ENCODE results near the gene GNAZ.
"Not testable (repeated sequence)": the region's sequence is repeated elsewhere in the genome, so short reads cannot be mapped to it uniquely, and the experiment has no call there.

GNAZ gene

GRCh38 chr22:23124611-23125511, 54.5 kb downstream of the GNAZ start:
- Mint-ChIP-seq H3K27ac (no peak overlapping the region), H3K27me3 (ENCODE audit: low read depth) (peaks cover 3% of the 10 kb centered on the region), H3K4me3 (no peak overlapping the region), H3K4me1 (ENCODE audit: low read depth) (peaks cover 1% of the 10 kb centered on the region), H3K36me3 (ENCODE audit: low read depth) (no peaks in the 10 kb centered on the region), H3K9me3 (no peaks in the 10 kb centered on the region)

GRCh38 chr22:23125512-23126103, 55.3 kb downstream of the GNAZ start:
- H3K9me3 Mint-ChIP-seq, result no peaks in the 10 kb centered on the region
- H3K27ac Mint-ChIP-seq, result no peak overlapping the region
- no peak overlapping the region for H3K4me3 Mint-ChIP-seq
- no peaks in the 10 kb centered on the region for H3K36me3 Mint-ChIP-seq (ENCODE audit: low read depth)
- peaks cover 8% of the 10 kb centered on the region for H3K27me3 Mint-ChIP-seq (ENCODE audit: low read depth)
- no peaks in the 10 kb centered on the region for H3K4me1 Mint-ChIP-seq (ENCODE audit: low read depth)

GRCh38 chr22:23126165-23127054, 56.1 kb downstream of the GNAZ start:
- Mint-ChIP-seq H3K4me1 (ENCODE audit: low read depth) (no peaks in the 10 kb centered on the region), H3K36me3 (ENCODE audit: low read depth) (no peaks in the 10 kb centered on the region), H3K4me3 (no peak overlapping the region), H3K27me3 (ENCODE audit: low read depth) (peaks cover 8% of the 10 kb centered on the region), H3K27ac (no peak overlapping the region), H3K9me3 (no peaks in the 10 kb centered on the region)

DNA sequence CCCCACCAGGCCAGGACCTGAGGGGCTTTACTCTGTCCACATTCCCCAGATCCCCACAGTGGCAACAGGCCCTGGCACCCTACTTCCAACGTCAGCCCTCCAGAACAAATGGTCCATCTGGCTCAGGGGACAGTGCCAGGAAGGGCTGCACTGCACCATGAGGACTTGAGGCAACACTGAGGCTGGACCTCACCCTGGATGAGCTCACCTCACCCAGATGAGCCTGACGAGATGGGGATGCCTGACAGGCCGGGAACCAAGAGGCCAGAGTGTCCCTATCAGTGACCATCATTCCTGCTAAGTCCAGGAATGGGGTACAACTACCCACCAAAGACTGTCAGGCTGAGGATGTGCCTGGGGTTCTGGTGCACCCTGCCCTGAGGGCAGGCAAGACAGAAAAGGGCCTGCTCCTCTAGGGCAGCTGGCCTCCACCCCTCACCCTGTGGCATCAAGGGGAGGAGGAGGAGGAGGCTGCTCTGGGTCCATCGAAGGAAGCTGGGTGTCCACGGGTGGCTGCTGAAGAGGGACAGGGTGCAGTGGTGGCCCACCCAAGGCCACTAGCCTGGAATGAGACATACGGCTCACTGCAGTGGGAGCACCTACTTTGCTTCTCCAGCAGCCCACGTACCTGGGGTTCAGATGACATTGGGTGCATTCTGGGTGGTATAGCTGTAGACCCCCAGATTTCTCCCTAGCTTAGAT, 56.9 kb downstream of the GNAZ start:
- Mint-ChIP-seq H3K9me3 (no peaks in the 10 kb centered on the region), H3K27me3 (ENCODE audit: low read depth) (peaks cover 8% of the 10 kb centered on the region), H3K4me1 (ENCODE audit: low read depth) (no peaks in the 10 kb centered on the region), H3K36me3 (ENCODE audit: low read depth) (no peaks in the 10 kb centered on the region), H3K4me3 (no peak overlapping the region), H3K27ac (no peak overlapping the region)

- Mint-ChIP-seq H3K27me3 (ENCODE audit: low read depth) (peaks cover 8% of the 10 kb centered on the region), H3K36me3 (ENCODE audit: low read depth) (no peaks in the 10 kb centered on the region), H3K4me3 (no peak overlapping the region), H3K27ac (no peak overlapping the region), H3K9me3 (no peaks in the 10 kb centered on the region), H3K4me1 (ENCODE audit: low read depth) (no peaks in the 10 kb centered on the region)
These were observed 57.5 kb downstream of the GNAZ start for GRCh38 chr22:23127788-23128187.

DNA sequence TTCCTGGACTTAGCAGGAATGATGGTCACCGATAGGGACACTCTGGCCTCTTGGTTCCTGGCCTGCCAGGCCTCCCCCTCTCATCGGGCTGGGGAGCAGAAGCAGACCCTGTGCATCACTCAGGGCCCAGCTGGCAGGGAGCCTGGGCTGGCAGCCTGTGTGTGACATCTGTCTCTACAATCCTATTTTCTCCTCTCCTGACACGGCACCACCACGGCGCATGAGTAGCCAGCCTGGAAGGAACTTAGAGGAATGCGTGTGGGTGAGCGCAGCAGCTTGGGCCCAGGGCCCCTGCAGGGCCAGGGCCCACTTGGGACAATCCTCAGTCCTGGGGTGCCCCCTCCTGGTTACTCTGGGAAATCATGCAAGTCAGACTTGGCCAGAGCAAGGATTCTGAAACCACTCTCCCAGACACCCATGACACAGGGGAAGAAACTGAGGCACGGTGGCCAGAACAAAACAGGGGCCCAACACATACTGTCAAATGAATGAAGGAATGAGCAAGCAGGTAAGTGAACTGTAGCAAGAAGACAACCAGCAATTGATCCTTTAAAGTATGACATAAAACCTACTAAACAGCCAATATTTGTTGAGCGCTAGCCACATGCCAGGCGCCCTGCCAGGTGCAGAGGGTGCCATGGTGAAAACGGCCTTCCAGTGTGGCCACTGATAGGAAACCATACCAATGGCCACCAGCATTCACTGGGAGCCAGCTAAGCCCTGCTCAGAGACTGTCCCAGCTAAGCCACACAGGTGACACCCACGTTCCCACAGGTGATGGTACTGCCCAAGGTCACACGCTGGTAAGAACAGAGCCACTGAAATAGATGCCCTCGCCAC, 58.2 kb downstream of the GNAZ start:
- no peak overlapping the region for H3K4me3 Mint-ChIP-seq
- H3K4me1 Mint-ChIP-seq (ENCODE audit: low read depth), result no peaks in the 10 kb centered on the region
- H3K36me3 Mint-ChIP-seq (ENCODE audit: low read depth), result no peaks in the 10 kb centered on the region
- H3K27me3 Mint-ChIP-seq (ENCODE audit: low read depth), result peaks cover 8% of the 10 kb centered on the region
- H3K27ac Mint-ChIP-seq, result no peak overlapping the region
- H3K9me3 Mint-ChIP-seq, result no peaks in the 10 kb centered on the region

DNA sequence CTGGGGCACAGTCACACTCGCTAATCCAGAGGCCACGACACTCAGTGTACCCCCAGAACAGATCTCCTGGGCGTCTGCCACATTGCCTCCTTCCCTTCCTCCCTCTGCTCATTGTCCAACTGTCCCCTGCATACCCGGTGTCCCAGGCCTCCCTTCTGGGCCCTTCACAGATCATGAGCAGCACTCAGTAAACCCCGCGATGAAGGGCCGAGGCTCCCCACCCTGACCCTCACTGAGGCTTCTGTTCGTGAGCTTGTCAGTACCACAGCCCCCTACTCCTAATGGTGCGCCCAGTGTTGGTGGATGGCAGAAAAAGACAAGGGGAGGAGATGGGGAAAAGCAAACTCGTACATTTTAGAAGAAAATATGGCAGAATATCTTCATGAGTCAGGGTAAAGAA, 58.8 kb downstream of the GNAZ start:
- Mint-ChIP-seq H3K27me3 (ENCODE audit: low read depth) (peaks cover 8% of the 10 kb centered on the region), H3K4me3 (no peak overlapping the region), H3K9me3 (no peaks in the 10 kb centered on the region), H3K36me3 (ENCODE audit: low read depth) (no peaks in the 10 kb centered on the region), H3K27ac (no peak overlapping the region), H3K4me1 (ENCODE audit: low read depth) (no peaks in the 10 kb centered on the region)

DNA sequence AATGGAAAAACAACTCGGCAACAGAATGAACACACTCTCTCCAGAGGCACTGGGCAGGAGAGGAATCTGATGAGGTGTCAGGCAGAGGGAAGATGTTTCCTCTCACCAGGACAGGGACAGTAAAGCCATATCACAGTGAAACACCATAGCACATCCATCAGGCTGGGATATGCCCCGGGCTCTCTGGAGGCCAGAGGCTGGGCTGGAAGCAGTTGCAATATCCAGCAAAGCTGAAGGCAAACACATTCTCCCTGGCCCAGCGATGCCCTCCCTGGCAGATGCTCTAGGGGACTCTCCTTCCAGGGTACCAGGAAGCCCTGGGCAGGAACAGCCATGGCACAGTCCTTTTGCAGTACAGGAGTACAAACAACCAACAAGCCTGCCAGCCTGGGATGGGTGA, 60.4 kb downstream of the GNAZ start:
- no peaks in the 10 kb centered on the region for H3K36me3 Mint-ChIP-seq (ENCODE audit: low read depth)
- no peaks in the 10 kb centered on the region for H3K4me1 Mint-ChIP-seq (ENCODE audit: low read depth)
- H3K9me3 Mint-ChIP-seq, result no peaks in the 10 kb centered on the region
- H3K4me3 Mint-ChIP-seq, result no peak overlapping the region
- peaks cover 8% of the 10 kb centered on the region for H3K27me3 Mint-ChIP-seq (ENCODE audit: low read depth)
- no peak overlapping the region for H3K27ac Mint-ChIP-seq

GRCh38 chr22:23131931-23132330, 61.6 kb downstream of the GNAZ start:
- Mint-ChIP-seq H3K27me3 (ENCODE audit: low read depth) (peaks cover 8% of the 10 kb centered on the region), H3K36me3 (ENCODE audit: low read depth) (no peaks in the 10 kb centered on the region), H3K27ac (no peak overlapping the region), H3K4me1 (ENCODE audit: low read depth) (peaks cover 5% of the 10 kb centered on the region), H3K4me3 (no peak overlapping the region), H3K9me3 (no peaks in the 10 kb centered on the region)

GRCh38 chr22:23132376-23133091, 62.2 kb downstream of the GNAZ start:
- H3K4me3 Mint-ChIP-seq, result no peak overlapping the region
- no peaks in the 10 kb centered on the region for H3K36me3 Mint-ChIP-seq (ENCODE audit: low read depth)
- H3K9me3 Mint-ChIP-seq, result no peaks in the 10 kb centered on the region
- H3K27ac Mint-ChIP-seq, result no peak overlapping the region
- peaks cover 8% of the 10 kb centered on the region for H3K27me3 Mint-ChIP-seq (ENCODE audit: low read depth)
- peaks cover 8% of the 10 kb centered on the region for H3K4me1 Mint-ChIP-seq (ENCODE audit: low read depth)

GRCh38 chr22:23133922-23134321, 63.6 kb downstream of the GNAZ start:
- Mint-ChIP-seq H3K4me1 (ENCODE audit: low read depth) (peaks cover 20% of the 10 kb centered on the region), H3K27me3 (ENCODE audit: low read depth) (peaks cover 8% of the 10 kb centered on the region), H3K27ac (no peak overlapping the region), H3K4me3 (no peak overlapping the region), H3K36me3 (ENCODE audit: low read depth) (peaks cover 2% of the 10 kb centered on the region), H3K9me3 (no peaks in the 10 kb centered on the region)

DNA sequence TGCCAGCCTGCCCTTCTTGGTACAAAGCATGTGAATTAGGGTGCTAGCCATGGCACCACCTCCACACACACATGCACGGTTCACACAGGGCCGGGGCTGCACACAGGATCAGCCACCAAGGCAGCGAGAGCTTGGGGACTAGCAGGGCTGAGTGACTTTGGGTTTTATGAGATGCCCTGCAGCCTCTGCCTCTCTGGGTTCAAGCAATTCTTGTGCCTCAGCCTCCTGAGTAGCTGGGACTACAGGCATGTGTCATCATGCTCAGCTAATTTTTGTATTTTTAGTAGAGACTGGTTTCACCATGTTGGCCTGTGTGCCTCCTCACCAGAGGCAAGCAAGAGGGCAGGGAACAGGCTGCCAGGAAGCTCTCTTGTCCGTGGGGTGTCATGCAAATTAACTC, 66.7 kb downstream of the GNAZ start:
- not testable (repeated sequence) for H3K27me3 Mint-ChIP-seq (ENCODE audit: low read depth); H3K36me3 Mint-ChIP-seq (ENCODE audit: low read depth); H3K9me3 Mint-ChIP-seq; H3K4me3 Mint-ChIP-seq
- peak overlapping the region; percentile 49 for H3K27ac Mint-ChIP-seq
- H3K4me1 Mint-ChIP-seq (ENCODE audit: low read depth), result peaks cover 33% of the 10 kb centered on the region

- H3K4me3 Mint-ChIP-seq, result no peak overlapping the region
- peak overlapping the region; percentile 96 for H3K27ac Mint-ChIP-seq
- no peaks in the 10 kb centered on the region for H3K9me3 Mint-ChIP-seq
- H3K27me3 Mint-ChIP-seq (ENCODE audit: low read depth), result no peaks in the 10 kb centered on the region
- peaks cover 36% of the 10 kb centered on the region for H3K4me1 Mint-ChIP-seq (ENCODE audit: low read depth)
- peaks cover 2% of the 10 kb centered on the region for H3K36me3 Mint-ChIP-seq (ENCODE audit: low read depth)
These were observed 67.1 kb downstream of the GNAZ start for GRCh38 chr22:23137468-23137867.
